Activated T-helper 1 cell treated with anti-CD3 and anti-CD28 coated beads, Interleukin-2, amount 50 U/mL, for 16 hours (primary cell): ENCODE results near the gene HOXA4.

Experiments used
- DNase-seq, 2 donors: peaks; one replicate each; pipeline ENCODE4 v3.0.0-alpha.2; 2020; ENCODE audit warnings: low read depth in 1 of 2, low spot score in 1 of 2

Gene HOXA4

DNA sequence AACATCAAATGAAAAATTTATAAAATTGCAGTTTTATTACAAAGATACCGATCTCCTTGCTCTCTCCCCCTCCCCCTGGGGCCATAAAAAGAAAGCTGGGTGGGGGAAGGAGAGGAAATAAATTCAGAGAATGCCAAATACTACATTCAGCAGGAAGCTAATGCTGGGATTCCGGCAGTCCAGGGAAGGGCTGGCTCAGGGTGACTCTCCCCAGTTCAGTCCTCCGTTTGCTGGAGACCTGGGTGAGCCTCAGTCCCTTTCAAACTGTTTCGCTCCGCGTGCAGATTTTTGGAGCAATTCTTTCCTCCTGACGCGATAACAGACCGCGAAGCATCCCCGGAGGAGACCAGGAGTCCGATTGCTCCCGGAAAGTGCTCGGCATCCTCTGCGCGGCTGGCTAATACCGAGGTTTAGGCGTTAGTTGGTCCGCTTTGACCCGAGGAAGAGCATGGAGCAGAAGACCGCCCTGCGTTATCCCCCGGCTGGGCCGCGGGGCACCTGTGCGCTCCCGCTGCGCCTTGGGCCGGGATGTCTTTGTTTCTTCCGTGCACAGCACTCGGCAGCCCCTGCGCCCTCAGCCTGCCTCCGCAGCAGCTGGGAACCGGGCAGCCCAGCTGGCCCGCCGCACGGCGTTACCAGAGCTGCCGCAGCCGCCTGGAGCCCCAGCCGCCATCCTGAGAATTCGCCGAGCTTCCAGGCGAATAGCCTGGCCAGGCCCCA lies 24.2 kb downstream of the HOXA4 start:
- no peak for DNase-seq

DNA sequence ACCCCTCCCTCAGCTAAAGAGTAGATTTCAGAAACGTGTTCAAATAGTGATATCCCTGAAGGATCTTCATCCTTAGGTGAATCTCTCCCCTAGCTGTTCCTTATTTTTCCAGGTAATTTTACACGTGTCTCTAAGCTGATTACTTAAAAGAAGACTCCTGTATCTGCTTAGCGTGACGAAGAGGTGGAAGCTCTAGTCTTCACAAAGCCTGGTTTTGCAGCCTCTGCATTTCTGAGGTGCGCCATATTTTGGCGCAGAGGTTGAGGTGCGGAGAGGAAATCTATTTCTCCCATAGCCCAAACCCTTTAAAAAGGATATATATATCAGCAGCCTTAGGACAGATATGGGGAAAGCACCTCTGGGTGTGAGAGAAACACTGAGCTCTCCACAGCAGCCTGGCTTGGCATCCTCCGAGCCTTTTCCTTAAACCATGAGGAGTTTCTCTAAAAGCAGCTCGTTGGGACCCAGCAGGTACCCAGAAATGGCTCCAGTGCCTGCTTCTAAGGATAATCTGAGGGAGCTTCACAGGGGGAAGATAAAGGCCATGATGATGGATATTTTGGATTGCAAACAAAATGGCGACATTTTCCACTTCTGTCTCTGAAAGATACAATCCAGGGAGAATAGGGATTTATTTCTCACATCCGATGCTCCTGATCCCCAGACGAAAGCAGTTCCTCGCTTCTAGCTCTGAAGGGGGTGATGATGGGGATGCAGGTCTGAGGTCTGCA lies 25.1 kb downstream of the HOXA4 start:
- DNase-seq: no peak

DNA sequence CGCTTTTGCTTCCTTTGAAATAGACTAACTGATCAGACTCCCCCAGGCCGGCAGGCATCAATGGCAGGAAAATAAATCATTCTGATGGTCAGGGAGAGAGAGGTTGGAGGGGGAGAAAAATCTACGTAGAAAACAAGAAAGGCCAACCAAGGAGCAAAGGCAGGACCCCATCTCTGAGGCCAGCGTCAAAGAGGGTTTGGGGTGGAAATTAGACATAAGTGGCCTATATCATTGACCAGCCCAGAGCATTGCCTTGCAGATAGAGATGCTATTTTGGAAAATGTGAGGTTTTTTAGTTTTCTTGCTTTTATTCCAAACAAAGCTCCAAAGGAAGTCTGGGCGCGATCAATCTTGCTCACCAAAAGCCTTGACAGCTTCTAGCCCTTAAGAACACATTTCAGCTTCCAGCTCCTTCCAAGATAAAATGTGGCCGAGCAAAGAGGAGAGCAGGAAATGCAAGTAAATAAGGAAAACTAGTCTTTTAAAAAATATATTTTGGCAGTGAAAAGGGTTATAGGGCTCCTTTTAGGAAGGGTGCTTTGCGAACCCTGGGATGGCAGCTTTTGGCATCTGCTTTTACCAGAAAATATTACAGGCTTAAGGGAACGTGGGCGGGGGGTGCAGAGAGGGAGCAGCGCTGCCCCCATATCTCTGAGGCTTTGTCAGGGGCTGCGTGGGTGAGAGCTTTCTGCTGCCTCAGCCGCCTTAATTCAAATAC lies 26.1 kb downstream of the HOXA4 start:
- DNase-seq: no peak

DNA sequence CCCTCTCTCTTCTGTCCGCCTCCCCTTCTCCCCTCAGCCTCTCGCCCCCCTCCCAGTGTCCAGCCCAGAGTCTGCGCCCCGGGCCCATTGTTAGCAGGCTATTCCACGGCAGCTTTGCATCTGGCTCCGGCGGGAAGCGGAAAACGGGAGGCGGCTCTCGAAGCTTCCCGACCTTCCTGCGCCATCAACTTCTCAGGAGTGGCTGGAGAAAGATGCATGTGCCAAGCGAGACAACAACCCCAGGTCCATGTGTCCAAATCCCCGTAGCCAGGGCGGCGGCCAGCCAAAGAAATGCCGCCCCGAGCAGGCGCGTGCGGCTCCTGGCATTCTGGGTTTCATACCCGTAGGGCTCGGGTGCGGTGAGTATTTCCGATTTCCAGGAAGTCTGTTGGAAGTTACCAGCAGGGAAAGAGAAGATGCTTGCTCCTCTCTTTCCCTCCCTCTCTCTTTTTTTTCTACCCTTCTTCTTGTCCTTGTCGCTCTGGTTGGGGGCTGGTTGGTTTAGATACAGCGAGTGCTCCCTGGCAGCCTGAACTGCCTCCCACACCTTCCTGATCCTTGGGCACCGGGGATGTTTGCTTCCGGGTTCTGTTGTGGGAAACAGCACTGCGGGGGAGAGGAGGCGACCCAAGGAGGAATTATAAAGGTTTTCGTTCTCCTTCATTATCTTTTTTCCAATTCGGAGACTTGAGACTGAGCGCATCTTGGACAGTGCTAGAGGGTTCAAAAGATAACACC lies 26.9 kb downstream of the HOXA4 start:
- no peak for DNase-seq

DNA sequence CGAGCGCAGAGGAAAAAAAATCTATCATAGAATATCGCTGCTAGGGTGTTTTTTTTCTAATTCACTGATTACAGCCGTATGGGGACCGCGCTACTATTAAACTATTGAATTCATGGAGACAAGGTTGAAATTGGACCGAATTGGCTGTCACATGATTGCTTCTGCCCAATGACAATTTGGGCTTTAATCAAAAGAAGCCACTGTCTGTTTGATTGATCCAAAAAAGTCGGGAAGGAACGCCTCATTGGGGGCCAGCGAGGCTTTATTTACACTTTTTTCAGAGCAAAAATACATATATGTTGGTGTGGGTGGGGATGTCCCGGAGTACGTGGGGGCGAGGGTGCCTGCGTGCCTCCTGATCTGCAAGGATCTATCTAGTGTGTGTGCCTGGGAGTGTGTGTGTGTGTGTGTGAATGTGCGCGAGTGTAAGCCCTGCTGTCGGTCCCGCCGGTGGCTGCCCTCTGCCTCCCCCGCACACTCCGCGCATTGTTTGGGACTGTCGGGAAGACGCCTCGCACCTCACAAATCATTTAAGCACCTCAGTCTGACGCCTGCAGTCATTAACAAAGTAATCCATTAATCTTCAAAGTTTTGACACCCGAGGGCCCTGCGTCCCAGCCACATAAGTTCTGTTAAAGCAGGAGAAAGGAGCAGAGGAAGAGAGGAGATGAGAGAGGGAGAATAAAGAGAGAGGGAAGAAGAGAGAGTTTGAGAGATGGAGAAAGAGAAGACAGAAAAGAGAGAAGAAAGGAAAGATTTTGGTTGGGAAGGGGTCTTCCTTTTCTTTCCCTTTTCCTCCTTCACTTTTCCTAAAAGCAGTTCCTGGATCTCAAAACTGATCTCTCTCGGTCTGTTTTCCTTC lies 27.7 kb downstream of the HOXA4 start, which contains the start of gene HOXA2:
Gene HOXA2 (minus strand): TSS at position 103 of the 862 bp plus-strand sequence. CDS start 183 bp downstream, outside the sequence.
- no peak for DNase-seq

DNA sequence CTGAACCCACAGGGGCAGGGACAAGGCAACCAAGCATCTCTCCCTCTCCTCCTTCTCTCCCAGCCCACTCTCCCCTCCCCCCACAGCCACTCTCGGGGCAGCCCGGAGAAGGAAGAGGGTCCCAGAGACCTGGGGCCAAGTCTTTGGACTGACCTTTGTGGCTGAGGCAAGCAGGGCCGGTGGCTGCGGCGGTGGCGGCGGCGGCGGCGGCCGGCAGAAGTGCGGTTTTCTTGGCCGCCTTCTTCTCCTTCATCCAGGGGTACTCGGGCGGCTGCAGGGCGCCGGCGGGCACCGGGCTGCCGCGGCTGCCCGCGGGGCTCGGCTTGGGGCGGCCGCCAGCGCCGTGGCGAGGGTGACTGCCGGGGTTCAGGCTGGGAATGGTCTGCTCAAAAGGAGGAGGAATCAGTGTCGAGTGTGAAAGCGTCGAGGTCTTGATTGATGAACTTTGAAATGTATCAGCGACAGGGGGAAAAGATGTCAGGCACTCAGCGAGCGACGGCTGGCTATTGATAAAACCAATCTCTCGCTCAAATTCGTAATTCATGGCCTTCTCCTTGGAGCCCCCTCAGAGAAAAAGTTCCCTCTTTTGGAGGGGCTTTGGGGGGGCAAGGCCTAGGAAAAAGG lies 28.5 kb downstream of the HOXA4 start:
- no peak for DNase-seq

DNA sequence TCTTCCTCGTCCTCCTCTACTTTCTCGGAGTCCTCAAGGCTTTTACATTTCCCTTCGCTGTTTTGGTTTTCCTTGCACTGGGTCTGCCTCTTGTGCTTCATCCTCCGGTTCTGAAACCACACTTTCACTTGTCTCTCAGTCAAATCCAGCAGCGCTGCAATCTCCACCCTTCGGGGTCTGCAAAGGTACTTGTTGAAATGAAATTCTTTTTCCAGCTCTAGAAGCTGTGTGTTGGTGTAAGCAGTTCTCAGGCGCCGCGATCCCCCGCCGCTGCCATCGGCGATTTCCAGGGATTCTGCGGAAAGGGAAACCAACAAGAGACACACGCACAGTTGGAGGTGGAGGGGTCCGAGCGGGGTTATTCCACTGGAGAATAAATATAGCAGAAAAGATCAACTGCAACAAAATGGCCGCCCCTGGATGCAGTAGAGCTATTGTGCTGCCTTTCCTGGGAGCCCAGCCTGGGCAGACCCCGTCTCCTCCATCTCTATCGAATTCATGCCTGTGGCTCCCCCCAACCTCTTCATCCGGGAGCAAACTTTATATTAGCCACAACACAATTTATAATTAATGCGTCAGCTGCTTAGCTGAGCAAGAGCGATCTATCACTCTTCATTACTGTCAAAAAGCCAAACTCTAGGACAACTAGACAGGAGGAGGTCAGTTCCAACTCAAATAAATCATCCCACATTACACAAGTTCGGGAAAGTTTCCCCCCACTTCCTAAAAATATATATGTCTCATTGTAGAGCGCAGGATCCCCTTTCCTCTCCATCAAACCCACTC lies 29.2 kb downstream of the HOXA4 start:
- no peak for DNase-seq

DNA sequence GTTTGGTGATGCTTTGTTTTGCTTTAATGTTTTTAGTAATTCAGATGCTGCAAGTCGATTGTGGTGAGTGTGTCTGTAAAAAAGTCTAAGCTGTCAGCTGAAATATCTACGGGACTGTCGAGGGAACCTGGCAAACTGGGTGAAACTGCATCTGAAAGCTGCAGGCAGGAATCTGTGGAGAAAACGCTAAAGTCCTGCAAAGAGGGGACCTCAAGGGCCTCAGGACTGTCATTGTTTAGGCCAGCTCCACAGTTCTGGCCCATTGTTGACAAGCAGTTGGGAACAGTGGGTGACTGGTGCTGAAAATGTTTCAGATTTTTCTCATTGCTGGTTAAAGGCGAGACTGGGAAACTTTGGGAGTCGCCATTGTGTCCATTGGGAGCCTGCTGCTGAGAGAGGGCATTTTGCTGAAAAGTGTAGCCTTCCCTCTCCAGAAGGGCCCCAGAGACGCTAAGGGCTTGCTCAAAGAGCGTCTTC lies 29.8 kb downstream of the HOXA4 start:
- no peak for DNase-seq

DNA sequence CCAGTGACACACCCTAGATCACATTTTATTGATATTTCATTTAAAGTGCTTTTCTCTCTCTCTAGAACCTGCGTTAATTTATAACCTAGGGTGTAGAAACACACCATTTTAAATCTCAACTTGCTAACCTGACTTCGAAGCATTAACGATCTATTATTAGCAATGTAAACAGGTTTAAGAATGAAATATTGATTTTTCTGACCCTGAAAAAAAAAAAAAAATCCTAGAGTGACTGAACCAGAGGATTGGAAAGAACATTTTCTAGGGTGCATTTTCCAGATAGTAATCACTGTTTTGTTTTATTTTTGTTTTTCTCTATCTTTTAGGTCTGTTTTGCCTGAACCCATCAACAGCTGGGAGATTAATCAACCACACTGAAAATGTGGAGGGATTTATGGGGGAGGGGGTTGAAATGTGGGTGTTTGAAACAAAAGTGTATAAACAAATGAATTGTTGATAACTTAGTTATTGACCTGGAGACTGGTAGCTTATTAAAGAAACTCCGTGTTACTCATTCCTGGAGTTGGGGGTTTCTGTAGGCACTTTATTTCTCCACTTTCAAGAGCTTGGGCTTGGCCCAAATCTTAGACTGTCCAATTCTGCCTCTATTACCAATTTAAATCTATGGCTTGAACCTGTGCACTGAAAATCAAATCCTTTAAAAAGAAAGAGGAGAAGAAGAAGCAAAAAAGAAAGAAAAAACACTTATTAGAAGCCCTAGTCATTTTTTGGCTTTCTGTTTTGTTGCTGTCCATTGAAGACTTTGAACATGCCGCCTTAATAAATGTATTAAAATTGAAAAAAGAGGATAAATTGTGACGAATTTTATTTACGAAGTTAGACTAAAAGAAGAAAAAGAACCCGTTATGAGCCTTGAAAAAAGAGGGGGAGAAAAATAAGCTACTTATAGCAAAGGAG lies 30.8 kb downstream of the HOXA4 start:
- no peak for DNase-seq

DNA sequence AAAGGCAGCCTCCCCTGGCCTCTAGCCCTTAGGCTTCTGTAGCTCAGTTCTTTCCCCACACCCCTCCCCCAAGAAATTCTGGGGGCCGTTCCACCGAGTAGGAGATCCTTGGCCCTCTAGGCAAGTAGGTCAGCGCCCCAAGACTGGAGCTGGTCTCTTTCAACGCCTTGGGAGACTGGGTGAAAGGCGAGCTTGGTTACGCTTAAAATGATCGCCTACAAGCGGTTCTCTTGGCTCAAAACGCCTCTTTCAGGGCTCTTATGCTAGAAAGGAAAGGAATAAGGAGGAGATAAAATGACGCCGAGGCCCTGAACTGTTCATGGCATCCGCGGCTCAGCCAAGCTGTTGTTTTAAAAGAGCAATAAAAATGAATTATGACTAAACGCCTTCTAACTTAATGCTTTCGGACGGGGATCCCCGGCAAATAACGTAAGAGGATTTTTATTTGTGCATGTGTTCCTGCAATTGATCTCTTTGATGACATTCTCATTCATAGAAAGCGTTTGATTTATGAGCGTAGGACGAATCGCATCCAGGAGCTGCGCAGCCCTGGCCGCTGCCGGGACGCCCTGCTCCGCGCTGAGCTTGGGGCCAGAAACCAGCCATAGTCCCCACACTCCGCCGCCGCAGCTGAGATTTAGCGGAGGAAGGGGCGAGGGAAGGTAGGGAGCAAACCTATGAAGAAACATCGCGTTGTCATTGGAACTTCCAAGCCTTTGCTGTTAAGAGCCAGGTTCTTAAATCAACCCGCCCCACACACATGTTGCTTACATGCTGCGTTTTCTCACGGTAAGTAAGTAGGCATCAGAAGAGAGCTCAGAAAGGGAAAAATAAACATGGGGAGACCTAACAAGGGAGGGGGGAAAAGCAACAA lies 31.7 kb downstream of the HOXA4 start:
- DNase-seq: no peak

DNA sequence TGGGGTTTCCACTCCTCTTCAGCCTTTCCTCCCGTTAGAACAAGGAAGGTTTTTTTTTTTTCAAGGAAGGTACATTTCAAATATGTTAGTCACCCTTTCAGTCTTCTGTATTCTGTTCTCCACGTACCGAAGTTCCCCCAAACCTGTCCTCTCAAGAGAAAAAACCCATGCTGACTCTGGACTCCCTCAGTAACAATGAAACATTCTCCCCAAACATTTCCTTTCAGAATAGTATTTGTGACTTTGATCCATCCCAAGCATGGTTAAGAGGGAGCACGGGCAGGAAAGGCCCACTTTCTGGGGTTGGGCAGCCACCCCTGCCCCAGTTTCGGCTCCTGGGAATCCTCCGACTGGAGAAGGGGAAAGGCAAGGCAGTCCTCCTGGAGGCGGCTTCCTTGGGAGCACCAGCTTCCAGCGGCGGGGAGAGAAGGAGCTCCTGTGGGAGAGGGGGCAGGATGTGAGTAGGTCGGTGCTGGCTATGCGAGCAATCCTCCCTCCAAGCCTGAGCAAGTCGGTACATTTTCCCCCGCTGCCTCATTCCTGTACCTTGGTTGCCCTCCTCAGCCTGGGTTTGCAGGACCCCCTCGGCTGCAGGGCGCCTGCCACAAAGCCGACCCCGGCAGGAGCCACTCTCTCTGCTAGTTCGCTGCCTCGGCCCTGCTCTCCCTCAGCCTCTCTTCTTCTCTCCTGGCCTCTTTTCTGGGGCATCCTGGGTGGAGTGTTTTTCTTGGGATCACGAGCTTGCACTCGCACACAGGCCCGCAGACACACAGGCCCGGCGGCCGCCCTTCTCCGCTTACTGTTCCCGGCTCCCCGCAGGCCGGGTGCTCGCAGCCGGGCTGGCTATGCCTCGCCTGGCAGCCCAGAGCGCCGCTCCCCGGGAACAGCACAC lies 32.6 kb downstream of the HOXA4 start:
- no peak for DNase-seq

DNA sequence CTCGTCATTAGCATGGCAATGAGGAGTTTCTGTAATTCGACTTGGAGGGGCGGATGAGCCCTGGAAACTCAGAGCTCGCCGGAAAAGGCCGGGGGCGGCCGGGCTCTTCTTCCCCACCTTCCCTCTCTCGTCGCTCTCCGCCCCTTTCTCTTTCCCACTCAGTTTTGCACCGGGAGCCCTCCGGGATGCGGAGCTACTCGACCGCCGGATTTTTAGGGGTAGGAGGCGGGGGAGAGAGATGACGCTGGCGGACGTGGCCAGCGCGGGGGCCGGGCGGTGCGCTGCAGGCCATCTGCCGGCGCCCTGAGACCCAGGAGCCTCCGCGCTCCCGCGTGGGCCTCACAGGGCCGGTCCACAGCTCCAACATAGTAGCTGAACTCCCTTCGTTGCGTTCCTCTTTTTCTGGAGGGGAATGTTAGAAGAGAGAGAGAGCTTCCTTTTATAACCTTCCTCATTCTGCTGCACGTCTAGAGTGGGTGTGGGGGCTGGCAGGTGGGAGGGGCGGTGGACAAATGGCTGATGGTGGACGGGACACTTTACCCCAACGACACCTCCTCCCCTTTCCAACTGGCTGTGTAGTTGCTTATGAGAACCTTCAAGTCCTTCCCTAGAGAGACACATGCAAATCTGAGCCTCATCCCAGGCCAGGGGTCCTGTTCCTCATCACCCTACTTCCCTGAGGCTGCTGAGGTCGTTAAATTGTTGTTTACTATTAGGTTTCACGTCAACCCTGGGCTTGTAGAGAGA lies 33.6 kb downstream of the HOXA4 start:
- DNase-seq: no peak

DNA sequence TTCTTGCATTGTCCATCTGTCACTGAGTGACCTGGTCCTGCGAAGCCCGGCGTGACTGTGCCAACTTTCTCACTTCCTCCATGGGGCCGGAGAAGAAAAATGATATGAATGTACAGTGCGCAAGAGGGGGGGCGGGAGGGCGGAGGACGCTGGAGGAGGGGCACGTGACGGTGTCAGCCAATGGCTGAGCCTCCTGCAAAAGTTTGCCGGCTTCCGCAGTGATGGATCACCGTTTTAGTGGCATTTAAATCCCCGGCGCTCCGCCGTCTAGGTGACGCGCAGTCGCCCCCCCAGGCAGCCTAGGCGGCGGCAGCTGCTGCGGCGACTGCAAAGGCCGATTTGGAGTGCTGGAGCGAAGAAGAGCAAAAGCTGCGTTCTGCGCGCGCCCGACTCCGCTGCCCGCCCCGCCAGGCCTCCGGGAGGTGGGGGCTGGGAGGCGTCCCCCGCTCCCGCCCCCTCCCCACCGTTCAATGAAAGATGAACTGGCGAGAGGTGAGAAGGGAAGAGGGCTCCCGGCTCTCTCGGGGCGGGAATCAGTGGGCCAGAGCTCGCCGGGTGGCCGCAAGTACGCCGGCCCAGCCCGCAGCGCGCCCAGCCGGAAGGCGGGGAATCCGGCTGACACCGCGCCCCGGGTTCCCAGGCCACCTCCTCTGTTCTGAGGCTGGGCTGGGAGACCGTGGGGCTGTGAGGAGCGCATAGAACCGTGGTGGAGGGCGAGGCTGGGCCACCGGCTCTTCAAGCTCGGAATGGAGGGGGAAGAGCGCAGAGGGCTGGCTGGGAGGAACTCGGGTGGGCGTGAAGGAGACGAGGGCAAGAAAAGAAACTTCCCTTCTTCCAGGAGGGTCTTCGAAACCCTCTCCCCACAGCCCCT lies 34.4 kb downstream of the HOXA4 start, which contains the start of gene HOXA1:
Gene HOXA1 (minus strand): TSS at position 104 of the 871 bp plus-strand sequence. CDS start 88 bp downstream, at position 16.
- peak; percentile 24 to 38 for DNase-seq
